Chondrocyte (in vitro differentiated cells): Measurements from ENCODE around the gene WASF2. TPM values are rescaled to one million over a fixed set of nuclear protein-coding genes. Genes with fewer than 3 reads are reported as not detected.
"Not testable (repeated sequence)": the region's sequence is repeated elsewhere in the genome, so short reads cannot be mapped to it uniquely, and the experiment has no call there.

ENCODE experiments used
- DNase-seq: peaks from one replicate; pipeline ENCODE4 v3.0.0; 2021; ENCODE audit warnings: mixed read lengths, low spot score
- H3K27ac Mint-ChIP-seq: one replicate; pipeline ENCODE4 v1.8.0; 2021; ENCODE audit warnings: mild to moderate bottlenecking, moderate library complexity, mixed read lengths; ENCODE audit not compliant: unreplicated experiment
- H3K27me3 Mint-ChIP-seq: 2 replicates; pipeline ENCODE4 v1.8.0; 2021; ENCODE audit warnings: low read depth, mixed read lengths
- H3K36me3 Mint-ChIP-seq: 2 replicates; pipeline ENCODE4 v1.8.0; 2021; ENCODE audit warnings: low read depth, mixed read lengths
- H3K4me1 Mint-ChIP-seq: 2 replicates; pipeline ENCODE4 v1.8.0; 2021; ENCODE audit warnings: low read depth, mild to moderate bottlenecking, mixed read lengths
- H3K4me3 Mint-ChIP-seq: one replicate; pipeline ENCODE4 v1.8.0; 2021; ENCODE audit warnings: mild to moderate bottlenecking, moderate library complexity, mixed read lengths; ENCODE audit not compliant: unreplicated experiment
- H3K9me3 Mint-ChIP-seq: 2 replicates; pipeline ENCODE4 v1.8.0; 2021; ENCODE audit warnings: low read depth, mixed read lengths
- total RNA-seq: library from RNA; stranded (reverse); gene quantifications from 3 replicates; pipeline ENCODE4 v1.2.1, GENCODE V29; 2021
- TF ChIP-seq, protein P1 (sequence below): fragments of 200-600 bp; sonication (generic); IDR thresholded peaks from 2 replicates; pipeline ENCODE4 v1.5.0; 2021; ENCODE audit warnings: antibody characterized with exemption, mild to moderate bottlenecking, moderate library complexity

Gene WASF2
- total RNA-seq, 1 donor from 2014 or later: 128 TPM

DNA sequence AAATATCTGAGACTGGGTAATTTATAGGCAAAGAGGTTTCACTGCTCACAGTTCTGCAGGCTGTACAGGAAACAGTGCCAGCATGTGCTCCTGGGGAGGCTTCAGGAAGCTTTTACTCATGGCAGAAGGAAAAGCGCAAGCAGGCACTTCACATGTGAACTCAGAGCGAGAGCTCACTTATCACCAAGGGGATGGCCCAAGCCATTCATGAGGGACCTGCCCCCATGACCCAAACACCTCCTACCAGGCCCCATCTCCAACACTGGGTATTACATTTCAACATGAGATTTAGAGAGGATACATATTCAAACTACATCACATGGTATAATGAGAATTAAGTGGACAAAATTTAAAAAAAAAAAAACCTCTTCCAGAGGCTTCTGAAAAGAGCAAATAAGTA is 13.7 kb downstream of the WASF2 start:
- H3K9me3 Mint-ChIP-seq: no peaks in the 10 kb centered on the region
- peaks cover 2% of the 10 kb centered on the region for H3K36me3 Mint-ChIP-seq
- no peak overlapping the region for H3K27ac Mint-ChIP-seq
- TF ChIP-seq, protein P1, sequence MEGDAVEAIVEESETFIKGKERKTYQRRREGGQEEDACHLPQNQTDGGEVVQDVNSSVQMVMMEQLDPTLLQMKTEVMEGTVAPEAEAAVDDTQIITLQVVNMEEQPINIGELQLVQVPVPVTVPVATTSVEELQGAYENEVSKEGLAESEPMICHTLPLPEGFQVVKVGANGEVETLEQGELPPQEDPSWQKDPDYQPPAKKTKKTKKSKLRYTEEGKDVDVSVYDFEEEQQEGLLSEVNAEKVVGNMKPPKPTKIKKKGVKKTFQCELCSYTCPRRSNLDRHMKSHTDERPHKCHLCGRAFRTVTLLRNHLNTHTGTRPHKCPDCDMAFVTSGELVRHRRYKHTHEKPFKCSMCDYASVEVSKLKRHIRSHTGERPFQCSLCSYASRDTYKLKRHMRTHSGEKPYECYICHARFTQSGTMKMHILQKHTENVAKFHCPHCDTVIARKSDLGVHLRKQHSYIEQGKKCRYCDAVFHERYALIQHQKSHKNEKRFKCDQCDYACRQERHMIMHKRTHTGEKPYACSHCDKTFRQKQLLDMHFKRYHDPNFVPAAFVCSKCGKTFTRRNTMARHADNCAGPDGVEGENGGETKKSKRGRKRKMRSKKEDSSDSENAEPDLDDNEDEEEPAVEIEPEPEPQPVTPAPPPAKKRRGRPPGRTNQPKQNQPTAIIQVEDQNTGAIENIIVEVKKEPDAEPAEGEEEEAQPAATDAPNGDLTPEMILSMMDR: no peak
- no peaks in the 10 kb centered on the region for H3K27me3 Mint-ChIP-seq
- no peak overlapping the region for H3K4me3 Mint-ChIP-seq
- DNase-seq: no peak
- H3K4me1 Mint-ChIP-seq: peaks cover 38% of the 10 kb centered on the region

DNA sequence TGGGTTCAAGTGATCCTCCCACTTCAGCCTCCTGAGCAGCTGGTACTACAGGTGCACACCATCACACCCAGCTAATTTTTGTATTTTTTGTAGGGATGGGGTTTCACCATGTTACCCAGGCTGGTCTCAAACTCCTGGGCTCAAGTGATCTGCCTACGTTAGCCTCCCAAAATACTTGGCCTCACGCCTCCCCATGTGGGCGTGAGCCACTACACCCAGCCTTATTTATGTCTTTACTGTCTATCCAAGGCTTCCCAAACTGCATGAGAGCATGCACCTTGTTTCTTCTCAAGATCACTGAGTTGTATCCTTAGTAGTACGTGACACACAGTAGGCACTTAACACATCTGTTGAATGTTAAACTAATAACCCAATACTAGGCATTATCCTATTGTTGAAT is 14.2 kb downstream of the WASF2 start:
- Mint-ChIP-seq H3K9me3 (no peaks in the 10 kb centered on the region), H3K4me3 (no peak overlapping the region), H3K4me1 (peaks cover 35% of the 10 kb centered on the region), H3K27ac (no peak overlapping the region), H3K36me3 (peaks cover 2% of the 10 kb centered on the region), H3K27me3 (no peaks in the 10 kb centered on the region)
- DNase-seq: no peak
- TF ChIP-seq, protein P1: no peak

DNA sequence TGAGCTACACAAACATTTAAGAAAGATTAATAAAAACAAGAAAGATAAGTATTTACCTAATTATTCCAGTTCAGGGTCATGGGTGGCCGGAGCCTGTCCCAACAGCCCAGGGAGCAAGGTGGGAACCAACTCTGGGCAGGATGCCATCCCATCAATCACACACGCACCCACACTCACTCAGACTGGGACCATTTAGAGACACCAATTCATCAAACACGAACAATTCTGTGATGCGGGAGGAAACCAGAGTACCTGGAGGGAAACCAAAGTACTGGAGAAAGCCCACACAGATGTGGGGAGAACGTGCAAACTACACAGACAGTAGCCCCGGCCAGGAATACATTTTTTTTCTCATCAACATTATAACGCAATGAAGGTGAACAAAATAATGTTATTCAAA is 16.2 kb downstream of the WASF2 start:
- Mint-ChIP-seq H3K27me3 (no peaks in the 10 kb centered on the region), H3K9me3 (no peaks in the 10 kb centered on the region), H3K4me1 (peaks cover 48% of the 10 kb centered on the region), H3K27ac (peak overlapping the region; percentile 56), H3K36me3 (peaks cover 2% of the 10 kb centered on the region), H3K4me3 (no peak overlapping the region)
- TF ChIP-seq, protein P1: no peak
- no peak for DNase-seq

DNA sequence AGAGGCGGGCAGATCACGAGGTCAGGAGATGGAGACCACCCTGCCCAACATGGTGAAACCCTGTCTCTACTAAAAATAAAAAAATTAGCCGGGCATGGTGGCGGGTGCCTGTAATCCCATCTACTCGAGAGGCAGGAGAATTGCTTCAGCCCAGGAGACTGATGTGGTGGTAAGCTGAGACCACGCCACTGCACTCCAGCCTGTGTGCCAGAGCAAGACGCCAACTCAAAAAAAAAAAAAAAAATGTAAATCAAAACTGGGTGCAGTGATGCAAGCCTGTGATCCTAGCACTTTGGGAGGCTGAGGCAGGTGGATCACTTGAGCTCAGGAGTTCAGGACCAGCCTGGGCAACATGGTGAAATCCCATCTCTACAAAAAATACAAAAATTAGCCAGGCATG is 17.9 kb downstream of the WASF2 start:
- H3K4me3 Mint-ChIP-seq, H3K27ac Mint-ChIP-seq, H3K9me3 Mint-ChIP-seq, DNase-seq, H3K27me3 Mint-ChIP-seq, H3K36me3 Mint-ChIP-seq: not testable (repeated sequence)
- H3K4me1 Mint-ChIP-seq: peaks cover 48% of the 10 kb centered on the region

DNA sequence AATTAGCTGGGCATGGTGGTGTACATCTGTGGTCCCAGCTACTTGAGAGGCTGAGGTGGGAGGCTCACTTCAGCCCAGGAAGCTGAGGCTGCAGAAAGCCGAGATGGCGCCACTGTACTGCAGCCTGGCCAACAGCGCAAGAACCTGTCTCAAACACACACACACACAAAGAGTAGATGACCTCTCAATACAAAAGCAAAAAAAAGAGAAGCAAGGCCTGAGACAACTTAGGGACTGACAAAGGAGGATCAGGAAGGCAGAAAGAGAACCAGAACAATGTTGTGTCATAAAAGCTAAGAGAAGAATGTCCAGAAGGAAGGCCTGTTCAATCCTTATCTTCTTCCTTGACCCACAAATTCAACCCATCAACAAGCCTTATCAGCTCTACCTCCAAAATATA is 18.5 kb downstream of the WASF2 start:
- DNase-seq: no peak
- Mint-ChIP-seq H3K4me3 (no peak overlapping the region), H3K27ac (no peak overlapping the region), H3K36me3 (no peaks in the 10 kb centered on the region), H3K4me1 (peaks cover 43% of the 10 kb centered on the region), H3K27me3 (no peaks in the 10 kb centered on the region), H3K9me3 (no peaks in the 10 kb centered on the region)
- TF ChIP-seq, protein P1: no peak

DNA sequence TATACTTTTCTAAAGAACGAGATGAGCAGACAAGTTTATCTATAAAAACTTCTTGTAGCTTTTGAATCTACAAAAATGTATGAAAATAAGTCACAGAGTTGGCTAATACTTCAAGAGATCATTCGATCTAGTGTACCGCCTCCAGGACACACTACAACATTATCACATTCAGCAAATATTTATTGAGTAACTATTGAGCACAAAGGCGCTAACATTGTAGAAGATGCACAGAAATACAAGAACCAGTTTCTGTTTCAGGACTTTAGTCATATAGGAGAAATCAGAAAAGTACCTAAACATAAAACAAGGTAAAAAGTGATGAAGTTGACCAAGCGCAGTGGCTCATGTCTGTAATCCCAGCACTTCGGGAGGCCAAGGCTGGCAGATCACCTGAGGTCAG is 20.6 kb downstream of the WASF2 start:
- DNase-seq: no peak
- no peak overlapping the region for H3K27ac Mint-ChIP-seq

DNA sequence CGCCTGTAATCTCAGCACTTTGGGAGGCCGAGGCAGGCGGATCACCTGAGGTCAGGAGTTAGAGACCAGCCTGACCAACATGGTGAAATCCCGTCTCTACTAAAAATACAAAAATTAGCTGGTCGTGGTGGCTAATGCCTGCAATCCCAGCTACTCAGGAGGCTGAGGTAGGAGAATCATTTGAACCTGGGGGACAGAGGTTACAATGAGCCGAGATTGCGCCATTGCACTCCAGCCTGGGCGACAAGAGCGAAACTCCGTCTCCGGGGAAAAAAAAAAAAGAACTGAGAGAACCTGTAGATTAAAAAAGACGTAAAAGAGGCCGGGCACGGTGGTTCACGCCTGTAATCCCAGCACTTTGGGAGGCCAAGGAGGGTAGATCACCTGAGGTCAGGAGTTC is 21.6 kb downstream of the WASF2 start:
- not testable (repeated sequence) for H3K4me3 Mint-ChIP-seq, H3K36me3 Mint-ChIP-seq, DNase-seq, H3K9me3 Mint-ChIP-seq, H3K27me3 Mint-ChIP-seq, H3K27ac Mint-ChIP-seq
- H3K4me1 Mint-ChIP-seq: peaks cover 37% of the 10 kb centered on the region

More for the DNA sequence above, 20.6 kb downstream of the WASF2 start:
- TF ChIP-seq, protein P1: no peak
- Mint-ChIP-seq H3K9me3 (no peaks in the 10 kb centered on the region), H3K27me3 (no peaks in the 10 kb centered on the region), H3K4me1 (peaks cover 42% of the 10 kb centered on the region), H3K4me3 (no peak overlapping the region), H3K36me3 (no peaks in the 10 kb centered on the region)
